PFSK-1 (cell line): ENCODE measurements around the gene PES1.

ENCODE experiments used
- FOXP2 ChIP-seq: optimal IDR thresholded peaks from 2 replicates; pipeline ENCODE3; 2011; ENCODE audit warnings: borderline replicate concordance, control low read depth, inconsistent platforms; ENCODE audit not compliant: insufficient read depth; ENCODE audit errors: extremely low read length, extremely low read depth
- POLR2AphosphoS5 ChIP-seq: IDR thresholded peaks from 2 replicates; pipeline ENCODE4 v1.6.1; 2012; ENCODE audit warnings: low read depth, mild to moderate bottlenecking, control low read depth, low read length, moderate library complexity
- REST ChIP-seq, 2 experiments: IDR thresholded peaks; 2 replicates each; pipeline versions ENCODE4 v1.6.1 to v1.8.0; 2011 to 2012; ENCODE audit warnings: low read depth in 2 of 2, low read length in 2 of 2, control low read depth in 1 of 2, inconsistent platforms in 1 of 2, mild to moderate bottlenecking in 1 of 2, moderate library complexity in 1 of 2; ENCODE audit not compliant: insufficient read depth in 1 of 2
- SIN3A ChIP-seq: IDR thresholded peaks from 2 replicates; pipeline ENCODE4 v1.6.1; 2012; ENCODE audit warnings: mild to moderate bottlenecking, low read length, moderate library complexity, borderline replicate concordance; ENCODE audit not compliant: insufficient read depth
- TAF1 ChIP-seq: IDR thresholded peaks from 2 replicates; pipeline ENCODE4 v1.6.1; 2012; ENCODE audit warnings: low read length, control low read depth, borderline replicate concordance; ENCODE audit not compliant: insufficient read depth

Gene PES1

GRCh38 chr22:30626413-30626812 is 34.7 kb upstream of the PES1 start:
- TF ChIP-seq REST (IDR thresholded peaks at IDR 0.05; ENCODE audit: insufficient read depth in 1 of 2, low read depth in 2 of 2, low read length in 2 of 2) (no peak), TAF1 (no peak), POLR2AphosphoS5 (no peak), SIN3A (no peak), FOXP2 (no peak)

- no peak for TF ChIP-seq SIN3A
- no peak for TF ChIP-seq POLR2AphosphoS5
- TF ChIP-seq TAF1: no peak
- TF ChIP-seq FOXP2: no peak
- TF ChIP-seq REST (IDR thresholded peaks at IDR 0.05; ENCODE audit: insufficient read depth in 1 of 2, low read depth in 2 of 2, low read length in 2 of 2): no peak
Observed at GRCh38 chr22:30617819-30618218, 26.1 kb upstream of the PES1 start.

GRCh38 chr22:30615543-30615954 is 23.8 kb upstream of the PES1 start:
- TF ChIP-seq SIN3A: no peak
- no peak for TF ChIP-seq REST (IDR thresholded peaks at IDR 0.05; ENCODE audit: insufficient read depth in 1 of 2, low read depth in 2 of 2, low read length in 2 of 2)
- no peak for TF ChIP-seq TAF1
- TF ChIP-seq FOXP2: no peak
- TF ChIP-seq POLR2AphosphoS5: no peak

GRCh38 chr22:30614879-30615278 is 23.2 kb upstream of the PES1 start:
- no peak for TF ChIP-seq TAF1
- TF ChIP-seq SIN3A: no peak
- TF ChIP-seq FOXP2: no peak
- no peak for TF ChIP-seq POLR2AphosphoS5
- no peak for TF ChIP-seq REST (IDR thresholded peaks at IDR 0.05; ENCODE audit: insufficient read depth in 1 of 2, low read depth in 2 of 2, low read length in 2 of 2)

GRCh38 chr22:30614268-30614667 is 22.6 kb upstream of the PES1 start:
- no peak for TF ChIP-seq REST (IDR thresholded peaks at IDR 0.05; ENCODE audit: insufficient read depth in 1 of 2, low read depth in 2 of 2, low read length in 2 of 2)
- TF ChIP-seq FOXP2: no peak
- no peak for TF ChIP-seq POLR2AphosphoS5
- no peak for TF ChIP-seq SIN3A
- no peak for TF ChIP-seq TAF1
